Neural progenitor cell (in vitro differentiated cells): ENCODE data around the gene NUBP2. TPM values are rescaled to one million over a fixed set of nuclear protein-coding genes. Genes with fewer than 3 reads are reported as not detected.

Experiments used
- DNase-seq: peaks from one replicate; pipeline ENCODE4 v3.0.0-alpha.2; 2016; ENCODE audit warnings: low spot score
- H2AFZ ChIP-seq: fragments of 200-600 bp; sonication (generic); replicated peaks from 2 replicates; pipeline ENCODE4 v1.6.1; 2016; ENCODE audit warnings: antibody characterized with exemption
- H3F3A ChIP-seq: fragments of 200-600 bp; sonication (generic); 2 replicates; pipeline ENCODE4 v1.6.1; 2016; ENCODE audit warnings: antibody characterized with exemption, low read depth
- H3K27ac ChIP-seq: fragments of 200-600 bp; sonication (generic); 2 replicates; pipeline ENCODE4 v1.5.1; 2016; ENCODE audit warnings: mild to moderate bottlenecking
- H3K27me3 ChIP-seq: fragments of 200-600 bp; sonication (generic); 2 replicates; pipeline ENCODE4 v1.6.1; 2016; ENCODE audit warnings: mild to moderate bottlenecking, moderate library complexity
- H3K36me3 ChIP-seq: fragments of 200-600 bp; sonication (generic); 2 replicates; pipeline ENCODE4 v1.5.1; 2016
- H3K4me1 ChIP-seq: fragments of 200-600 bp; sonication (generic); 2 replicates; pipeline ENCODE4 v1.6.1; 2016; ENCODE audit warnings: mixed run types
- H3K4me2 ChIP-seq: fragments of 200-600 bp; sonication (generic); 2 replicates; pipeline ENCODE4 v1.6.1; 2016
- H3K4me3 ChIP-seq: fragments of 200-600 bp; sonication (generic); 2 replicates; pipeline ENCODE4 v1.5.1; 2016
- H3K79me2 ChIP-seq: fragments of 200-600 bp; sonication (generic); 2 replicates; pipeline ENCODE4 v1.6.1; 2016; ENCODE audit warnings: low read depth
- H3K9ac ChIP-seq: fragments of 200-600 bp; sonication (generic); 2 replicates; pipeline ENCODE4 v1.6.1; 2016
- H3K9me3 ChIP-seq: fragments of 200-600 bp; sonication (generic); 2 replicates; pipeline ENCODE4 v1.5.1; 2016; ENCODE audit warnings: low read depth
- H4K20me1 ChIP-seq: fragments of 200-600 bp; sonication (generic); 2 replicates; pipeline ENCODE4 v1.6.1; 2016; ENCODE audit warnings: low read depth
- H3K27ac Mint-ChIP-seq: 3 replicates; pipeline ENCODE4 v1.8.0; 2021; ENCODE audit warnings: mixed read lengths
- H3K27me3 Mint-ChIP-seq: 2 replicates; pipeline ENCODE4 v1.8.0; 2022; ENCODE audit warnings: low read depth, mild to moderate bottlenecking, inconsistent platforms, moderate library complexity, mixed read lengths; ENCODE audit not compliant: insufficient read depth
- H3K36me3 Mint-ChIP-seq: 3 replicates; pipeline ENCODE4 v1.8.0; 2021; ENCODE audit warnings: mixed read lengths
- H3K4me1 Mint-ChIP-seq: 3 replicates; pipeline ENCODE4 v1.8.0; 2021; ENCODE audit warnings: mixed read lengths
- H3K4me3 Mint-ChIP-seq: 3 replicates; pipeline ENCODE4 v1.8.0; 2021; ENCODE audit warnings: mild to moderate bottlenecking, moderate library complexity, mixed read lengths
- H3K9me3 Mint-ChIP-seq: 3 replicates; pipeline ENCODE4 v1.8.0; 2020; ENCODE audit warnings: mixed read lengths
- CTCF ChIP-seq: fragments of 200-600 bp; sonication (generic); IDR thresholded peaks from 2 replicates; pipeline ENCODE4 v1.5.1; 2017; ENCODE audit warnings: antibody characterized with exemption, mild to moderate bottlenecking
- EZH2 ChIP-seq: fragments of 200-600 bp; sonication (generic); IDR thresholded peaks from 2 replicates; pipeline ENCODE4 v1.6.1; 2017; ENCODE audit warnings: antibody characterized with exemption, mild to moderate bottlenecking, moderate library complexity
- EZH2phosphoT487 ChIP-seq: fragments of 200-600 bp; sonication (generic); IDR thresholded peaks from 2 replicates; pipeline ENCODE4 v1.6.1; 2017; ENCODE audit warnings: antibody characterized with exemption
- total RNA-seq: library from RNA; depleted of rRNA; stranded (reverse); fragments of >200 nt; gene quantifications from 2 replicates; pipeline ENCODE4 v1.2.3, GENCODE V29; 2015; ENCODE audit warnings: low replicate concordance

The NUBP2 gene
- total RNA-seq, 1 donor from 2014 or later, result 22.8 TPM

- no peaks in the 10 kb centered on the region for H3F3A ChIP-seq
- no peak overlapping the region for H2AFZ ChIP-seq
- no peaks in the 10 kb centered on the region for H3K27me3 ChIP-seq
- H3K79me2 ChIP-seq, result no peaks in the 10 kb centered on the region
- no peaks in the 10 kb centered on the region for H3K4me1 ChIP-seq
- peaks cover 1% of the 10 kb centered on the region for H3K9me3 Mint-ChIP-seq
- H3K36me3 Mint-ChIP-seq, result peaks cover 5% of the 10 kb centered on the region
- H3K4me1 Mint-ChIP-seq, result no peaks in the 10 kb centered on the region
- TF ChIP-seq EZH2, result no peak
- no peak for TF ChIP-seq EZH2phosphoT487
- TF ChIP-seq CTCF, result no peak
- H3K4me2 ChIP-seq, result no peak overlapping the region
- H3K4me3 ChIP-seq, result no peak overlapping the region
- no peak for DNase-seq
- no peak overlapping the region for H3K4me3 Mint-ChIP-seq
- H3K9ac ChIP-seq, result no peak overlapping the region
- H4K20me1 ChIP-seq, result no peaks in the 10 kb centered on the region
- H3K9me3 ChIP-seq, result no peaks in the 10 kb centered on the region
- no peaks in the 10 kb centered on the region for H3K36me3 ChIP-seq
- no peak overlapping the region for H3K27ac ChIP-seq
- no peaks in the 10 kb centered on the region for H3K27me3 Mint-ChIP-seq
- H3K27ac Mint-ChIP-seq, result no peak overlapping the region
Measured at GRCh38 chr16:1791943-1792812, 9.4 kb downstream of the NUBP2 start.

DNA sequence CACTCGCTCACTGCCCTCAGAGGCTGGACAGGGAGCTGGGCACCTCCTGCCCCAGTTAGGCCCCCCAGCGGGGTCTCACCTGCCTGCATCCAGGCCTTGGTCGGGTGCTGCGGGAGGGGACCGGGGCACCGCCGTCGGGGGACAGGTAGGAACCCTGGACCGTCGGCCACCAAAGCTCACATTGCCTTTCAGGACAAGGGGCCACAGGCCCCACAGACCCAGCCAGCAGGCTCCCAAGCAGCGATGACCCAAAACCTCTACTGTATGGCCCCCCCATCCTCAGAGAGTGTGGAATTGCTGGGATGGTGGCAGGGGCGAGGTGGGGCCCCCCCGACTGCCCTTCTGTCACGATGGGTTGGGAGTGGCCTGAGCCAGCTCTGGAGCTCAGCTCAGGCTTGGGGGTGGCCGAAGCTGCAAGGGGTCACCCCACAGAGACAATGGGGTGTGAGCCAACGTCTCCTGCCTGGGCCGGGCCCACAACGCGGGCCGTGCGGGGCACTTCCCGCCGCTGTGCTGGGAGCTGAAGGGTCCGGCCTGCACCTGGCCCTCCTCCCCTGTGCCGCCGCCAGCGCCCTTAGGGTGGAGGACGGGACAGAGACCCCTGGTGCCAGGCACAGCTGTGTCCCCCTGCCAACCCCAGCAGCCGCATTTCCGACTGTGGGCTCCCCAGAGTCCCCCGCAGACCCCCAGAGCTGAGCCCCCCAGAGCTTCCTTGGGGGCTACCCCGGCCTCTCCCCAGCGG, 10.2 kb downstream of the NUBP2 start:
- H3K27ac ChIP-seq, result no peak overlapping the region
- DNase-seq, result no peak
- Mint-ChIP-seq H3K36me3 (peaks cover 6% of the 10 kb centered on the region), H3K27me3 (no peaks in the 10 kb centered on the region), H3K27ac (no peak overlapping the region), H3K4me1 (no peaks in the 10 kb centered on the region), H3K9me3 (peaks cover 3% of the 10 kb centered on the region), H3K4me3 (no peak overlapping the region)
- H2AFZ ChIP-seq, result no peak overlapping the region
- H3K4me3 ChIP-seq, result no peak overlapping the region
- no peaks in the 10 kb centered on the region for H4K20me1 ChIP-seq
- no peaks in the 10 kb centered on the region for H3K79me2 ChIP-seq
- H3K4me1 ChIP-seq, result no peaks in the 10 kb centered on the region
- H3K9ac ChIP-seq, result no peak overlapping the region
- H3K36me3 ChIP-seq, result no peaks in the 10 kb centered on the region
- TF ChIP-seq CTCF, result no peak
- TF ChIP-seq EZH2phosphoT487, result no peak
- TF ChIP-seq EZH2, result no peak
- H3K27me3 ChIP-seq, result no peaks in the 10 kb centered on the region
- H3F3A ChIP-seq, result no peaks in the 10 kb centered on the region
- no peak overlapping the region for H3K4me2 ChIP-seq
- H3K9me3 ChIP-seq, result no peaks in the 10 kb centered on the region

- Histone ChIP-seq H3K36me3 (no peaks in the 10 kb centered on the region), H3K9me3 (no peaks in the 10 kb centered on the region), H3F3A (no peaks in the 10 kb centered on the region), H3K4me1 (no peaks in the 10 kb centered on the region), H2AFZ (no peak within 1 kb of the TSS), H4K20me1 (no peaks in the 10 kb centered on the region), H3K4me2 (no peak within 1 kb of the TSS), H3K4me3 (no peak within 1 kb of the TSS), H3K9ac (no peak within 1 kb of the TSS), H3K27ac (no peak within 1 kb of the TSS), H3K79me2 (no peaks in the 10 kb centered on the region), H3K27me3 (no peaks in the 10 kb centered on the region)
- H3K4me3 Mint-ChIP-seq, result no peak within 1 kb of the TSS
- H3K4me1 Mint-ChIP-seq, result no peaks in the 10 kb centered on the region
- peaks cover 3% of the 10 kb centered on the region for H3K9me3 Mint-ChIP-seq
- peaks cover 6% of the 10 kb centered on the region for H3K36me3 Mint-ChIP-seq
- no peak for DNase-seq
- no peaks in the 10 kb centered on the region for H3K27me3 Mint-ChIP-seq
- H3K27ac Mint-ChIP-seq, result no peak within 1 kb of the TSS
- TF ChIP-seq CTCF, result no peak
- no peak for TF ChIP-seq EZH2
Measured at GRCh38 chr16:1793578-1794220, 10.9 kb downstream of the NUBP2 start, which contains the start of gene IGFALS. IGFALS (minus strand) TSS chr16:1793705; CDS start chr16:1793652, 53 bp downstream.
